ENCODE measurements around the gene TMEM231.

TMEM231 gene

DNA sequence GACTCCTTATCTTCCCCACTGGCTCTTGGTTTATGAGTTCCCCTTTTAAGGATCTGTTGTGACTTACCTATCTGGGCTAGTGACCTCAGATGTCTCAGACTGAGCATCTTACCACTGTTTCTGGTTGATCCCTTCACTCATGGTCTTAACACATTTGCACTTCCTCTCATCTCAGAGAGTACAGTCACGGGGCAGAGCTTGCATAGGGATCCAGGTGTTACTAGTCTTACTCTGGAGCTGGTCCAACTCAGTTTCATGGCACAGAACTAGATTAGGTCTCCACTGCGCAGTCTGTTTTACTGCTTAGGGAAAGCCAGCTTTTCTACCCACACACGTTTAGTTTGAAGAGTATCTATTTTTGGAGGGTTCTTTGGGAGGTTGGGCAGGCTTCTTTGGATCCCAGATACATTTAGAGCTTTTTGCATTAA lies 20.3 kb upstream of the TMEM231 start:
- Mint-ChIP-seq H3K4me3 (no peak overlapping the region), H3K27ac (peak overlapping the region; percentile 66), H3K4me1 (peaks cover 54% of the 10 kb centered on the region), H3K9me3 (no peaks in the 10 kb centered on the region), H3K36me3 (peaks cover 54% of the 10 kb centered on the region), H3K27me3 (no peaks in the 10 kb centered on the region)
- ATAC-seq = peak; percentile 69

DNA sequence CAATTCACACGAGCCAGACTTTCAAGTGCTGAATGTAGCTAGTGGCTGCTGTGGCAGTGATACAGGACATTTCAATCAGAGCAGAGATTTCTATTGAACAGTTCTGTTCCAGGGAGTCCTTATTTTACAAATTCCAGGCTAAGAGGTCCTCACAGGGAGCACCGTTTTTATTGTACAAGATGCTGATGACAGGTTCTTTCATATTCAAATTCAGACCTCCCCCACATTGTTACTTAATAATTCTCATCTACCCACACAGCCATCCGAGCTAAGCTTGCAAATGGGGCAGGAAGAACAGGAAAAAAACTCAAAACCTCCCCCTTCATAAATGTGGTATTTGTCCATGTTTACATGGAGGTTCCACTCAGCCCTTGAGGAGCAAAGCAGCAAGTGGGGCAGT lies 19.9 kb upstream of the TMEM231 start:
- peaks cover 53% of the 10 kb centered on the region for H3K36me3 Mint-ChIP-seq
- ATAC-seq = no peak
- H3K27ac Mint-ChIP-seq = peak overlapping the region; percentile 66
- H3K9me3 Mint-ChIP-seq = no peaks in the 10 kb centered on the region
- H3K27me3 Mint-ChIP-seq = no peaks in the 10 kb centered on the region
- peaks cover 58% of the 10 kb centered on the region for H3K4me1 Mint-ChIP-seq
- H3K4me3 Mint-ChIP-seq = no peak overlapping the region

GRCh38 chr16:75573955-75574354 lies 17.9 kb upstream of the TMEM231 start:
- no peak for ATAC-seq
- Mint-ChIP-seq H3K36me3 (peaks cover 63% of the 10 kb centered on the region), H3K27ac (no peak overlapping the region), H3K27me3 (no peaks in the 10 kb centered on the region), H3K4me1 (peaks cover 62% of the 10 kb centered on the region), H3K9me3 (no peaks in the 10 kb centered on the region), H3K4me3 (no peak overlapping the region)

- H3K9me3 Mint-ChIP-seq = no peaks in the 10 kb centered on the region
- H3K27me3 Mint-ChIP-seq = no peaks in the 10 kb centered on the region
- no peak overlapping the region for H3K4me3 Mint-ChIP-seq
- peaks cover 58% of the 10 kb centered on the region for H3K36me3 Mint-ChIP-seq
- no peak for ATAC-seq
- peak overlapping the region; percentile 86 for H3K27ac Mint-ChIP-seq
- H3K4me1 Mint-ChIP-seq = peaks cover 59% of the 10 kb centered on the region
These were observed 17.0 kb upstream of the TMEM231 start for GRCh38 chr16:75572864-75573542.

GRCh38 chr16:75570396-75571065 lies 14.5 kb upstream of the TMEM231 start:
- Mint-ChIP-seq H3K27me3 (no peaks in the 10 kb centered on the region), H3K4me1 (peaks cover 65% of the 10 kb centered on the region), H3K36me3 (peaks cover 44% of the 10 kb centered on the region), H3K4me3 (no peak overlapping the region), H3K9me3 (no peaks in the 10 kb centered on the region), H3K27ac (peak overlapping the region; percentile 86)
- ATAC-seq = peak; percentile 43

- no peaks in the 10 kb centered on the region for H3K9me3 Mint-ChIP-seq
- peak overlapping the region; percentile 93 for H3K4me3 Mint-ChIP-seq
- no peak for ATAC-seq
- no peaks in the 10 kb centered on the region for H3K27me3 Mint-ChIP-seq
- H3K36me3 Mint-ChIP-seq = peaks cover 32% of the 10 kb centered on the region
- H3K27ac Mint-ChIP-seq = no peak overlapping the region
- H3K4me1 Mint-ChIP-seq = peaks cover 55% of the 10 kb centered on the region
These were observed 11.9 kb upstream of the TMEM231 start for GRCh38 chr16:75567911-75568310.

DNA sequence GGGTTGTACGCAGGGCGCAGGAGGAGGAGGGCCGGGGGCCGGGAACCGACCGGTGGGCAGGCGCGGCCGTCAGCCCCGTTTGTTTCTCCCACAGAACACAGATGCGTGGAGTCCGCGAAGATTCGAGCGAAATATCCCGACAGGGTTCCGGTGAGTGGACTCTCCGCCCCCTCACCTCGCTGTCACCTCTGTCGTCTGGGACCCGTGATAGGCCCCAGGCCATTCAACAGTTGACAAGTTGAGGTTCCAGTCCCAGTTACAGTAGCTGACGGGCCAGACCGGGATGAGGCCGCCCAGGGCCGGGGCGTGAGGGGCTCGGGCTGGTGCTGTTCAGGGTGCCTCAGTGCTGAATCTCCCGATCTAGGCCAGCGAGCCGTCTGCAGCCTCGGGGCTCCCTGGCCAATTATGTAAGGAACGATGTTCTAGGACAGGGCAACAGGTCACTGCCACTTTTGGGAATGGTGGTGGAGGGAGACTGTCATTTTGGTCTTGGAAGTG lies 10.8 kb upstream of the TMEM231 start:
- no peak for ATAC-seq
- Mint-ChIP-seq H3K4me3 (peak overlapping the region; percentile 93), H3K36me3 (peaks cover 26% of the 10 kb centered on the region), H3K4me1 (peaks cover 44% of the 10 kb centered on the region), H3K9me3 (no peaks in the 10 kb centered on the region), H3K27me3 (no peaks in the 10 kb centered on the region), H3K27ac (peak overlapping the region; percentile 81)

- Mint-ChIP-seq H3K4me1 (peaks cover 38% of the 10 kb centered on the region), H3K27me3 (no peaks in the 10 kb centered on the region), H3K36me3 (peaks cover 20% of the 10 kb centered on the region), H3K27ac (peak within 1 kb of the TSS; percentile 81), H3K4me3 (peak within 1 kb of the TSS; percentile 93), H3K9me3 (no peaks in the 10 kb centered on the region)
- ATAC-seq = peak; percentile 89
These were observed 10.1 kb upstream of the TMEM231 start, which contains the start of gene GABARAPL2 for GRCh38 chr16:75566040-75566757. Gene GABARAPL2, plus strand, starts transcription at chr16:75566379. Its CDS starts 108 bp downstream, at chr16:75566487.

DNA sequence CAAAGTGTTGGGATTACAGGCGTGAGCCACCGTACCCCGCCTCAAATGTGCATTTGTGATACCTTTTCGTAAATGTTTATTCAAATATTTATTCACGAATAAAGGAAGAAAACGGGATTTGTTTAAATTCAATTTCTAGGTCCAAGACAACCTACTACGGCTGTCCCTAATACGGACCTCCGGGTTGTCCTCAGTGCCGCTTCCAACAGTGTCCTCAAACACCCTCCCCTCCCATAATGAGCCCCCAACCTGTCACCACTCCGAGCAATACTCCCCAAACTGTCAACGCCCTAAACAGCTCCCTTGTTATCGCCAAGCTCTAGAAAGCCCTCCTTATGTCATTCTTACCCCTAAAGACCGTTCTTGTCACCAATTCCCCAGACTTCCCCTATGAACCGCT lies 9.6 kb upstream of the TMEM231 start:
- ATAC-seq = no peak
- Mint-ChIP-seq H3K36me3 (peaks cover 19% of the 10 kb centered on the region), H3K27me3 (no peaks in the 10 kb centered on the region), H3K4me1 (peaks cover 36% of the 10 kb centered on the region), H3K4me3 (peak overlapping the region; percentile 93), H3K27ac (peak overlapping the region; percentile 81), H3K9me3 (no peaks in the 10 kb centered on the region)

DNA sequence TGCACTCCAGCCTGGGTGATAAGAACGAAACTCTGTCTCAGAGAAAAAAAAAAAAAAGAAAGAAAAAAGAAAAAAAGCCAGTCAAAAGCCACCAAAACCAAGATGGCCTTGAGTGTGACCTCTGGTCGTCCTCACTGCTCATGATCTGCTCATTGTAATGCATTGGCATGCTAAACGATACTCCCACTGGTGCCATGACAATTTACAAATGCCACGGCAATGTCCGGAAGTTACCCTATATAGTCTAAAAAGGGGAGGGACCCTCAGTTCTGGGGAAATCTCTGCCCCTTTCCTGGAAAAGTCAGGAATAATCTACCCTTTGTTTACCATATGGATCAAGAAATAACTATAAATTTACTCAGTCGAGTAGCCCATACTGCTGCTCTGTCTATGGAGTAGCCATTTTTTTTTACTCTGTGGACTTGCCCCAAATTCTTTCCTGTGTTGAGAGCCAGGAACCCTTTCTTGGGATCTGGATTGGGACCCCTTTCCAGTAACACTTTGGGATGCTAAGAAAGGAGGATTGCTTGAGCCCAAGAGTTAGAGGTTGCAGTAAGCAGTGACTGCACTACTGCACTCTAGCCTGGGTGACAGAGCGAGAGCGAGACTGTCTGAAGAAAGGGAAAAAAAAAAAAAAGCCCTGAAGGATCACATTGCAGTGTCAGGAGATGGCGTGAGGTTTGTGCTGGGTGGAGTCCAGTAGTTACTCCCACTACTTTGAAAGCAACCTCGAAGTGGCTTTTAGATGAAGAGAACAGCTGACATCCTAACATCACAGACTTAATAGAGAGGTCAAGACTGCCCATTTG lies 3.7 kb upstream of the TMEM231 start:
- H3K4me3 Mint-ChIP-seq = no peak overlapping the region
- H3K27me3 Mint-ChIP-seq = no peaks in the 10 kb centered on the region
- H3K4me1 Mint-ChIP-seq = peaks cover 12% of the 10 kb centered on the region
- no peak overlapping the region for H3K27ac Mint-ChIP-seq
- ATAC-seq = no peak
- H3K36me3 Mint-ChIP-seq = no peaks in the 10 kb centered on the region
- no peaks in the 10 kb centered on the region for H3K9me3 Mint-ChIP-seq

DNA sequence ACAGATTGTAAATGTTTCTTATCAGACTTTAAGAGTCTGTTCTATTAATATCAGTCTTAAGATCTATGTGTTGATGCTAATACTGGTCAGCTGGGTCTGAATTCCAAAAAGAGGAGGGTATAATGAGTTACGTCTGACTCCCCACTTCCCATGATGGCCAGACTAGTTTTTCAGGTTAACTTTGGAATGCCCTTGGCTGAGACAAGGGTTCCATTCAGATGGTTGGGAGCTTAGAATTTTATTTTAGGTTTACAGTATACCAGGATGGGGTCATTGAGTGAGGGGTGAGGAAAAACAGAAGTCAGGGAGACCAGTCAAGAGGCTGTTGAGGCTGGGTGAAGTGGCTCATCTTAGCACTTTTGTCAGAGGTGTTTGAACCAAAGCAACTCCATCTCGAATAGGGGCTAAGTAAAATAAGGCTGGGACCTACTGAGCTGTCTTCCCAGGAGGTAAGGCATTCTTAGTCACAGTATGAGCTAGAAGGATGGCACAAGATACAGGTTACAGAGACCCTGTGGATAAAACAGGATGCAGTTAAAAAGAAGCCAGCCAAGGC lies 2.9 kb upstream of the TMEM231 start:
- peaks cover 12% of the 10 kb centered on the region for H3K4me1 Mint-ChIP-seq
- no peak overlapping the region for H3K27ac Mint-ChIP-seq
- H3K9me3 Mint-ChIP-seq = no peaks in the 10 kb centered on the region
- H3K4me3 Mint-ChIP-seq = no peak overlapping the region
- H3K36me3 Mint-ChIP-seq = no peaks in the 10 kb centered on the region
- no peaks in the 10 kb centered on the region for H3K27me3 Mint-ChIP-seq
- no peak for ATAC-seq

GRCh38 chr16:75556431-75556950 lies 439 bp upstream of the TMEM231 start:
- H3K4me3 Mint-ChIP-seq = peak overlapping the region; percentile 95
- no peaks in the 10 kb centered on the region for H3K9me3 Mint-ChIP-seq
- H3K36me3 Mint-ChIP-seq = no peaks in the 10 kb centered on the region
- no peak for ATAC-seq
- H3K4me1 Mint-ChIP-seq = peaks cover 12% of the 10 kb centered on the region
- no peaks in the 10 kb centered on the region for H3K27me3 Mint-ChIP-seq
- H3K27ac Mint-ChIP-seq = peak overlapping the region; percentile 85

DNA sequence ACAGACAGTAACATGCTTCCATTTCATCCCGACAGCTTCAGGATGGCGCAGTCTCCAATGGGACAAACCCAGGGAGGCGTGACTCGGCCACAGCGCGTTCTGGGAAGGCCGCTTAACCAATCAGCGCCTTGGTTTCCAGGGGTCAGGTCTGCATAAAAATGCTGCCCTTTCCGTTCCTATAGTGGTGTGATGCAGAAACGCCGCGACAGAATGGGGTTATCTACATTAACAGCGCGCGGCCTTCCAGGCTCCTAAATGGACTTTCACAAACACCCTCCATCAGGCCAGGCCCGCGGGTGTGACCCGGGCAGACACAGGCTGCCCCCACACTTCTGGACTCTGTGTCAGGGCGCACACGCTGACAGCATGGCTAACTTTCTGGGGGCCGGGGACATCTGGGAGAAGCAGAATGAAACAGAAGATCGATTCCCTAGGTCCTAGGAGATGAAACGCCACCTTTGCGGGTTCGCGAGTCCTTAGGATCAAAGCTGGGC lies 792 bp downstream of the TMEM231 start:
- peaks cover 15% of the 10 kb centered on the region for H3K4me1 Mint-ChIP-seq
- H3K9me3 Mint-ChIP-seq = no peaks in the 10 kb centered on the region
- H3K36me3 Mint-ChIP-seq = no peaks in the 10 kb centered on the region
- H3K4me3 Mint-ChIP-seq = peak overlapping the region; percentile 95
- ATAC-seq = peak; percentile 46
- no peaks in the 10 kb centered on the region for H3K27me3 Mint-ChIP-seq
- H3K27ac Mint-ChIP-seq = peak overlapping the region; percentile 85

GRCh38 chr16:75552951-75553350 lies 3.1 kb downstream of the TMEM231 start:
- no peaks in the 10 kb centered on the region for H3K36me3 Mint-ChIP-seq
- H3K27ac Mint-ChIP-seq = no peak overlapping the region
- no peak for ATAC-seq
- no peaks in the 10 kb centered on the region for H3K9me3 Mint-ChIP-seq
- peaks cover 23% of the 10 kb centered on the region for H3K4me1 Mint-ChIP-seq
- no peak overlapping the region for H3K4me3 Mint-ChIP-seq
- H3K27me3 Mint-ChIP-seq = no peaks in the 10 kb centered on the region

All from stimulated activated memory B cell treated with anti-CD40 and anti-IgM and Interleukin-4, amounts not matched to agents 10 μg/mL and 1 μg/mL and 100 μg/mL, for 72 hours (primary cell).